M059J (cell line): Measurements from ENCODE around the gene ZHX3. TPM values are rescaled to one million over a fixed set of nuclear protein-coding genes. Genes with fewer than 3 reads are reported as not detected.

ENCODE experiments used
- DNase-seq: peaks from one replicate; pipeline ENCODE4 v3.0.0-alpha.2; 2012; ENCODE audit warnings: low read depth
- total RNA-seq: library from RNA; depleted of rRNA; stranded (reverse); fragments of >200 nt; shearing (Covaris generic); gene quantifications from 2 replicates; pipeline ENCODE4 v1.2.3, GENCODE V29; 2014

Gene ZHX3
- total RNA-seq, 1 experiment from 2014 or later = 42.6 TPM

GRCh38 chr20:41230136-41230535 lies 87.4 kb downstream of the ZHX3 start:
- DNase-seq = no peak

DNA sequence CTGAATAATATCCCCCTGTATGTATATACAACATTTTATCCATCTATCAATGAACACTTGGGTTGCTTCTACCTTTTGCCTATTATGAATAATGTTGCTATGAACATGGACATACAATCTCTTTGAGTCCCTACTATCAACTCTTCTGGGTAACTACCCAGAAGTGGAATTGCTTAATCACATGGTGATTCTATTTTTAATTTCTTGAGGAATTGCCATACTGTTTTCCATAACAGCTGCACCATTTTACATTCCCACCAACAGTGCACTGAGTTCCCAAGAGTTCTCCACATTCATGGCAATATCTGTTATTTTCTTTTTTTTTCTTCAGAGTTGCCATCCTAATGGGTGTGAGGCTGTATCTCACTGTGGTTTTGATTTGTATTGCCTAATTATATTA lies 88.3 kb downstream of the ZHX3 start:
- DNase-seq = no peak

GRCh38 chr20:41228858-41229257 lies 88.7 kb downstream of the ZHX3 start:
- no peak for DNase-seq

- no peak for DNase-seq
Observed at GRCh38 chr20:41226426-41226825, 91.1 kb downstream of the ZHX3 start.

- DNase-seq = no peak
Observed at GRCh38 chr20:41225091-41225490, 92.4 kb downstream of the ZHX3 start.

DNA sequence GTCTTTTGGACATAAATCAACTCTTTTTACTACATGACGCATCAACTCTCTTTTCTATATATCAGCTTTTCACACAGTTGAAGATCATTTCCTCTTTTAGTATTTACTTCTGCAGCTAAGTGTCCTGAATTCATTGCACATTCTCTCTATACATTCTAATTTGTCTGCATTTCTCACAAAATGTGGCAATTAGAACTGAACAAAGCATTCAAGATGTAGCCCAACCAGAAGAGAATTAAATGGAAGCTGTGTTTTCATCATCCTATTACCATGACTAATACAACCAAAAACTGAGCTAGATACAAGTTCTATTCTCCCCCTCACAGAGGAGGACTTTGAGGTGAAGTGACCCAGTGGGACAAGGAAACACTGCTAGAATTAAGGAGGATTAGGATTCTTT lies 93.2 kb downstream of the ZHX3 start:
- DNase-seq = no peak

GRCh38 chr20:41223112-41223511 lies 94.4 kb downstream of the ZHX3 start:
- no peak for DNase-seq

DNA sequence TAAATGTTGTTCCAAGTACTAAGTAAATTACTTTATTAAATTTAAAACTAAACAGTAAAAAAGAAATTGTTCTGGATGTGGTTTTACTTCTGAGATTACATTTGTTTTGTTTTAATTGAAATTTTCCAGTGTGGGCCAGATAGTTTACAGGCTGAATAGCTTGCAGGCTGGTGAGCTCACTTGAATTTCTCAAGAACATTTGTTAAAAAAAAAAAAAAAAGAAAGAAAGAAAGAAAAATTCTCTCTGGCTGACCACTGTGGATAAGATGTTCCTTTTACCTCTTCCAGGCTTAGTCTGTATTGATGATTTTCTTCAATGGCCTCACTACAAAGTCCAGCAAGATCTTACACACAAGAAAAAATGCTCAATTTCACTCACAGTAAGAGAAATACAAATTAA lies 94.8 kb downstream of the ZHX3 start:
- DNase-seq = no peak

DNA sequence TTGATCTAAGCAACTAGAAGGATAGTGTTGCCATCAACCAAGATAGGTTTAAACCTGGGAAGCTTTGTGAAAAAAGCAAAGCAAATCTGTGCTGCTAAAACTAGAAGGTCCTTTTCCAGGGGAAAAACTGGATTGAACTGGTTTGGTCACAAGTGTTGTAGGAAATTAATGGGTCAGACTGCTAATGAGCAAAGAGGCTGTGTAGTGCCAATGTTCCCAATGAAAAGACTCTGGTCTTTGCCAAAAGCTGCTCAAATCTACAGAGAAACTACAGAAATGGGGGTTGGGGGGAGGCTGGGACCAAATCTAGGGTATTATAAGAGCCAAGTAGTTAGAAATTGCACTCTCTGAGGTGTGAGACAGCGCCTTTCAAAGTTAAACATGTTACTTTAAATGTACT lies 95.2 kb downstream of the ZHX3 start:
- DNase-seq = no peak

- no peak for DNase-seq
Observed at GRCh38 chr20:41221614-41222218, 95.8 kb downstream of the ZHX3 start.

DNA sequence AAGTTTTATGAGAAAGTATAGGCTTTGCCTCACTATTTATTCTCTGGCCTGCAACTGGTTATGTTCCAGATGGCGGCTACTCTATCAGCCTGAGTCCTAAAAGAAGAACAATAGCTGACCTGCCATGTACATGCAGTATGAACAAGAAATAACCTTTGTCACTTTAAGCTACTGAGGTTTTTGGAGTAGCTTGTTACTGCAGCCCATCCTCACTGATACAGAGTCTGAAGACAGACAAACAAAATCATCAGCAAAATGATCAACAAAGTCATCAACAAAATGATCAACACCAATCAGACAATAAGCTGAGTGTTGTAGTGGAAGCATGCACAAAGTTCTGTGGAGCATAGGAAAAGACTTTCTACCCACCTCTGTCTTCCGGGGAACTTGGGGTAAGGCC lies 97.7 kb downstream of the ZHX3 start:
- DNase-seq = no peak

DNA sequence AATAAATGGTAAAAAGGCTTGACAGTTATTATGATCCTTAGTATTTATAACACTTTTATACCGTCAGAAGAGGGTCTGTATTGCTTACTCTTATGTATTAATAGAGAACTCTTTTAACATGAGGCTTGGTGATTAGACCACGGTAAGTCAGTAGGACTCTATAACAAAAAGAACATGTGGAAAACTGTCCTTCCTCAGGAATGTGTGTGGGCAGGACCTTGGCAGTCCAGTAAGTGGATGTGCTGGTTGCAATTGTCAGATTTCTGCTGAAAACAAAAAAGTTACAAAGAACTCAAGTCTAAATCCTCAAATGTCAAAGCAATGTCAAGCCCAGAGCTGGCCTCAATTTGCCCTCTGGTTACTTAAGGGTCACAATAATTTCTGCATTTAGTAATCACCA lies 99.1 kb downstream of the ZHX3 start:
- no peak for DNase-seq

GRCh38 chr20:41217422-41217821 lies 100.1 kb downstream of the ZHX3 start:
- no peak for DNase-seq

- no peak for DNase-seq
Observed at GRCh38 chr20:41214666-41215065, 102.9 kb downstream of the ZHX3 start.

DNA sequence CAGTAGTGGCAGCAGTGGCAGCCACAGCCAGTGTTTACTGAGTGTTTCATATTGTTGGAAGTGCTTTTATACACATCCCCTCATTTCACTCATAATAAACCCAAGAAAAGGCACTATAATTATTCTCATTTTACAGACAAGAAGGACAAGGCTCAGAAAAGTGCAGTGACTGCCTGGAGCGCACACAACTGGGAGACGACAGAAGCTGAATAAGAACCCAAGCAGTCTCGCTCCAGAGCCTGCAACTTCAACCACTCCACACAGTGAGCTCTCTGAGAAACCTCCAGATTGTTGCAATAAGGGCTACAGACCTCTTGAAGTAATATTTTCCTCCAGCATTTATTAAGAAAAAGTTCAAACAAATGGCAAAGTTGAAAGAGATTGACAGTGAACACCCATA lies 103.3 kb downstream of the ZHX3 start:
- DNase-seq = no peak

DNA sequence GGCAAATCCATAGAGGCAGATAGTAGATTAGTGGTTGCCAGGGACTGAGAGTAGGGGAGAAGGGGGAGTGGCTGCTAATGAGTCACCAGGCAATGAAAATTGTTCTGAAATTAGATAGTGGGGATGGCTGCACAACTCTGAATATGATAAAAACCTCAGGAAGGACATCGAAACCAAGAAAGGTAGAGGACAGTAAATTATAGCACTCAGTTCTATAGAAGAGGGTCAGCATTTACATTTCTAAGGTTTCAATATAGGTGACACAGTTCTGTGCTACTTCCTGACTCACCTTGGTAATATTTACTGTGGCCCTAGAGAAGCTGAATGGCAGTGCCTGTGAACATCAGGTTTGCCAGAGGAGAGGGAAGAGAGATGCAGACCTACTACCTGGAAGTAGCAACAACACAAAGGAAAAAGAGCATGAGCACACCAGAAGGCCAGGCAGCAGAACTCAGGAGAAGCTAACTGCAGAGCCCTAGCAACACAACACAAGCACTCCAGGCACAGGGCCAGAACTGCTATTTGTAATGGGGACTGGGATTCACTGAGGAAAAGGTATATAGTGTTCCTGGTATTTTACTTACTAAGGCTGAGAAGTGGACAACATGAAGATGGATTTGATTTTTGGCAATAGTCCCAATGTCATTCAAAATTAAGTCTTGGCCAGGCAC lies 104.2 kb downstream of the ZHX3 start:
- peak; percentile 61 for DNase-seq

DNA sequence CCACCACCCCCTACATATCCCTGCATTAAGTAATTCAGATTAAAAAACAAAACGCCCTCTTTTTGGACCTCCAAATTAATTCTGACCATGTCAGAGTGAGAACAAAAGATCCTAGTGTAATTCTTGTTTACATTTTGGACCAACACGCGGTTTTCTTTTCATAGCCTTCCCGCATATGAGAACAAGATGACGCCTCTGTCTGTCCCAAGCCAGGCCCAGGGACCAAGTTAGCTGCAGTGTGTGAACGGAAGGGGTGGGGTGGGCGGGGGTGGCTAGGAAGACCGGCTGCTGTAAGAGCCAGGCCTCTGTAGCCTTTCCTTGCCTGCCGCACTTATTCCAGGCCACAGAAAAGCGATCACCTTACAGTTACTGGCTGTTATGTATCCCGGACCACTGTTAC lies 112.2 kb downstream of the ZHX3 start:
- no peak for DNase-seq

- DNase-seq = no peak
Observed at GRCh38 chr20:41204304-41205265, 112.9 kb downstream of the ZHX3 start.

DNA sequence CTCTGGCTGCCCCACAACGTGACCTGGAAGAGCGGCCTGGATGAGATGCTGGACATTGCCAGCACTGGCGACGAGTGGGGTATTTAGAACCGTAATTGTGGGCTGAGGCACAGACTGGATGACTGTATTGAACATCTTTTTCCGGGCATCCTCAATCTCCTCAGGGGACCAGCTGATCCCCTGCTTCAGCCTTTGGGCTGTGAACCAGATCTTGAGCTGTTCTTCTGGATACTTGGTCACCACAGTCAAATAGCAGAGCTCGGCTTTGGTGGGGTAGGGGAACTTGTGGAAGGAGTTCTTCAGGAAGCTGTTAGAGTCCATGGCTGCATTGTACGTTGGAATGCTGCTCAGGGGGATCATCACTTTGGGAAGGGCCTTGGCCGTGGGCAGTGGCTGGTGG lies 113.9 kb downstream of the ZHX3 start:
- no peak for DNase-seq

DNA sequence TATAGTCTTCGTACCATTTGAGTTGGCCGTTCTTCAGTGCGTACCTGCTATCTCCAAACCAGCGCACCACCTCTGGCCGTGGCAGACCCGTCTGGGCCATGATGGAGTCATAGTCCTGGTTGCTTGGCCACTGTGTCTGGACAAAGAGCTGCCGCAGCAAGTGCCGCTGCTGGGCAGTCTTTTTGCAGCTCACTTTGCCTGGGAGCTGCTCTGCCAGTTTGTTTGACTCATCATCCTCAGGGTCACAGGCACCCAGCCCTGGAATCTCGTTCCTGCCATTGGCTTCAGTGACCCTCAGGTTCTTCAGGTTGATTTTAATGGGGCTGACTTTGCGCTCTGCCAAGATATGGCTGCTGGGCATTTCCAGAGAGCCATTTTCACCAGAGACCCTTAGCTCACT lies 115.1 kb downstream of the ZHX3 start:
- DNase-seq = no peak

DNA sequence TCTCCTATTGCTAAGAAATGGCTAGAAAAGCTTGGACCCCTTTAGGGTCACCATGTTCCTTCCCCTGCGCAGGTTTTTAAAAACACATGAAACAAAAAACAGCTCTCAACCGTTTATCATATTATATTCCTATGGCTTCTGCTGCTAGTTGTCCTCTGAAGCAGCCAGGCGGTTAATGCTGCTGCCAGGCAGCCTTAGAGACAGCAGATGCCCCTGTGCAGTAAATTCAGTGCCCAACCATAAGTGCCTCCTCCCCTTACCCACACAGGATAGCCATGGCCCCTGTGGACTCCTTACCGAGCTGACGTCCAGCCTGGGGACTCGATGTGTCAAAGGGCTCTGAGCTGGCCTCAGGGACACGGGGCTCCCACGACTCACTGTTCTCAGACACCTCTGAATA lies 115.8 kb downstream of the ZHX3 start:
- DNase-seq = no peak

DNA sequence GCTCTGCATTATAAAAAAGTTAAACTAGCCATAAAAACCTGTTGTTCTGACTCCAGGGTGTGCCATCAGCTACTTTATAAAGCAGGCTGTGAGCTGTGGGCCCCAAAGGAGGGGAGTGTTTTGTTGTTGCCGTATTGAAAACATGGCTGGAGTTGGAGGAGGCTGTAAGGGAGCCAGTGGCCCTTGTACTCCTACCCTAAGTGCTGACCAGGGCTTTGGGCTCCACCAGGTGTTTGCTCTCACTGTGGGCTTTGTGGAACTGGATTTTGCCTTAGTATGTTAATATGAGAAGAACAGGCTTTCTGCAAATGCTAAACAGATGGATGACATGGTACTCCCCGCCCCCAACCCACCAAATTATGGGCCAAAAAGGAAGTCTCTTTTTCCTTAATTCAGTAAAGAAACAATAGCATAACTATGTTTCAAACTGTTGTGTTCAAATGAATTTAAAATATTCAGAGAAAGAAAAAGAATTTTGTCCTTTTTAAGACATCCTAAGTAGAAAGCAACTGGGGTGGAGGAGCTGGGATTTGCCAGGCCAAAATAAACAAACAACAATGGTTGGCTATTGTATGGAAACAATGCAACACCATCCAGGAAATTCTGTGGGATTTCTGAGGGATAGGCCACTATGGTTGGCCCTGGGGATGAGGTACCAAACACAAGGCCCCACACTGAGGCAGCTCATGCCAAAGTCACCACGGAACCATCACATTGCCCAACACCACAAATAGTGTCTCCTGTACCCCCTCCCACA lies 116.9 kb downstream of the ZHX3 start:
- no peak for DNase-seq
